Vagina (tissue), 2 donors: Measurements from ENCODE around the gene IFNL4.

Experiments used
- CTCF ChIP-seq, 3 experiments: fragments of 450-650 bp in 2 of 3; fragments of 200-600 bp in 1 of 3; sonication (generic) in 1 of 3; IDR thresholded peaks; one replicate each; pipeline ENCODE4 v1.5.1; 2017 to 2019; ENCODE audit warnings: antibody characterized with exemption in 3 of 3, mild to moderate bottlenecking in 2 of 3, moderate library complexity in 2 of 3
- POLR2A ChIP-seq, 2 donors: fragments of 450-650 bp; IDR thresholded peaks; one replicate each; pipeline ENCODE4 v1.6.1; 2017; ENCODE audit warnings: antibody characterized with exemption in 2 of 2, mild to moderate bottlenecking in 2 of 2, moderate library complexity in 2 of 2
- POLR2AphosphoS5 ChIP-seq, 2 donors: sonication (generic); formaldehyde crosslinking; IDR thresholded peaks; one replicate each; pipeline ENCODE4 v1.9.0; 2017; ENCODE audit warnings: antibody characterized with exemption in 2 of 2, mild to moderate bottlenecking in 2 of 2, low read depth in 1 of 2; ENCODE audit not compliant: insufficient read depth in 1 of 2

- no peak for TF ChIP-seq CTCF (IDR thresholded peaks at IDR 0.05)
- no peak for TF ChIP-seq POLR2A (IDR thresholded peaks at IDR 0.05)
- no peak for TF ChIP-seq POLR2AphosphoS5 (IDR thresholded peaks at IDR 0.05; ENCODE audit: insufficient read depth in 1 of 2, low read depth in 1 of 2)
Measured at GRCh38 chr19:39206122-39206521, 42.5 kb downstream of the IFNL4 start.
